Activated CD4-positive, alpha-beta T cell treated with anti-CD3 and anti-CD28 coated beads for 36 hours (primary cell): Measurements from ENCODE around the gene SLC6A16. TPM values are rescaled to one million over a fixed set of nuclear protein-coding genes. Genes with fewer than 3 reads are reported as not detected.
"Not testable (repeated sequence)": the region's sequence is repeated elsewhere in the genome, so short reads cannot be mapped to it uniquely, and the experiment has no call there.

Experiments used
- ATAC-seq: fragments of 200-7000 bp; cut with Tn5 transposase; one replicate; pipeline ENCODE4 v1.10.0; 2021; ENCODE audit warnings: mild to moderate bottlenecking, moderate library complexity
- CTCF ChIA-PET: fragments of 350-600 bp; sonication (Branson Sonifier 250); formaldehyde crosslinking; loops from one replicate; lab custom pipeline; 2021; ENCODE audit warnings: antibody characterized with exemption; lab: Charles Lee
- POLR2A ChIA-PET: fragments of 350-600 bp; sonication (Branson Sonifier 250); formaldehyde crosslinking; loops from one replicate; lab custom pipeline; 2021; ENCODE audit warnings: antibody characterized with exemption, inconsistent platforms; lab: Charles Lee
- DNase-seq: peaks from one replicate; pipeline ENCODE4 v3.0.0-alpha.2; 2020
- H3K27ac Mint-ChIP-seq: one replicate; pipeline ENCODE4 v1.8.0; 2021; ENCODE audit warnings: mixed read lengths
- H3K27me3 Mint-ChIP-seq: one replicate; pipeline ENCODE4 v1.8.0; 2021; ENCODE audit warnings: mixed read lengths
- H3K36me3 Mint-ChIP-seq: one replicate; pipeline ENCODE4 v1.8.0; 2021; ENCODE audit warnings: low read depth, mixed read lengths
- H3K4me1 Mint-ChIP-seq: one replicate; pipeline ENCODE4 v1.8.0; 2021; ENCODE audit warnings: mixed read lengths
- H3K4me3 Mint-ChIP-seq: one replicate; pipeline ENCODE4 v1.8.0; 2021; ENCODE audit warnings: mild to moderate bottlenecking, moderate library complexity, mixed read lengths
- H3K9me3 Mint-ChIP-seq: one replicate; pipeline ENCODE4 v1.8.0; 2021; ENCODE audit warnings: low read depth, mixed read lengths
- intact Hi-C, 2 experiments: fragments of 100-400 bp; cut with DNase I in 1 of 2; cut with micrococcal nuclease in 1 of 2; formaldehyde crosslinking; loops; one replicate each; pipeline versions ENCODE4 v1.14.2 to v1.15.1; 2022 to 2024; cut with DNase I, micrococcal nuclease
- total RNA-seq, 2 experiments: library from RNA; stranded (reverse); gene quantifications; one replicate each; pipeline ENCODE4 v1.2.3, GENCODE V29; 2021

SLC6A16 gene
- total RNA-seq, 2 experiments from 2014 or later: 0.42 to 1.3 TPM

DNA sequence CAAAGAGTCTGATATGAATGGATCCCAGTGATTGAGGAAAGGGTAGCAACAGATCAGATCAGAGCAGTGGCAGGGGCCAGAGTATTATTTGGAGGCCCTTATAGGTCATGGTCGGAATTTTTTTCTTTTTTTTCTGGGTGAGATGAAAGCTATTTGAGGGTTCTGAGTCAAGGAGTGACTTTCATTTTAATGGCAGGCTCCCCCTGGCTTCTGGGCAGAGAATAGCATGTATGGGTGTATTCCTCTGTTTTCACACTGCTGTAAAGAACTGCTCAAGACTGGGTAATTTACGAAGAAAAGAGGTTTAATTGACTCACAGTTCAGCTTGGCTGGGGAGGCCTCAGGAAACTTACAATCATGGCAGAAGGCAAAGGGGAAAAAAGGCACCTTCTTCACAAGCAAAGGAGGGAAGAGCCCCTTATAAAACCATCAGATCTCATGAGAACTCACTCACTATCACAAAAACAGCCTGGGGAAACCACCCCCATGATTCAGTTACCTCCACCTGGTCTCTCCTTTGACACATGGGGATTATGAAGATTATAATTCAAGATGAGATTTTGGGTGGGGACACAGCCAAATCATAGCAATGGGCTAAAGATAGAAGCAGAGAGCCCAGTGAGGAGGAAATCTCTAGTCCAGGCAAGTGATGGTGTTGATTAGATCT lies 3.0 kb upstream of the SLC6A16 start:
- ATAC-seq: peak; percentile 27
- peak; percentile 75 for DNase-seq
- Mint-ChIP-seq H3K36me3 (peaks cover 5% of the 10 kb centered on the region), H3K27me3 (no peaks in the 10 kb centered on the region), H3K4me1 (peaks cover 51% of the 10 kb centered on the region), H3K4me3 (no peak overlapping the region), H3K9me3 (no peaks in the 10 kb centered on the region), H3K27ac (peak overlapping the region; percentile 69)
- intact Hi-C loops: loop anchor here in 1 of 2 experiments (1.0 kb wide), 1 partner anchor 102 kb away; no protein-coding TSS in a partner anchor
- POLR2A ChIA-PET: interaction anchor here (0.6 kb wide), 1 partner anchor 9 kb away, joined by 5 read pairs; no protein-coding TSS in a partner anchor
- CTCF ChIA-PET: interaction anchor here (0.7 to 1.6 kb wide), 10 partner anchors 9 to 65 kb away, joined by 3 to 5 read pairs (median 4); no protein-coding TSS in a partner anchor

GRCh38 chr19:49326165-49326704 lies 1.2 kb upstream of the SLC6A16 start:
- Mint-ChIP-seq H3K27ac (no peak overlapping the region), H3K9me3 (no peaks in the 10 kb centered on the region), H3K27me3 (no peaks in the 10 kb centered on the region), H3K36me3 (peaks cover 8% of the 10 kb centered on the region), H3K4me3 (no peak overlapping the region), H3K4me1 (peaks cover 34% of the 10 kb centered on the region)
- DNase-seq: no peak
- no peak for ATAC-seq
- CTCF ChIA-PET: interaction anchor here (0.8 kb wide), 1 partner anchor 8 kb away, joined by 3 read pairs; no protein-coding TSS in a partner anchor
- intact Hi-C loops: no loop called here
- POLR2A ChIA-PET: no interaction called here

DNA sequence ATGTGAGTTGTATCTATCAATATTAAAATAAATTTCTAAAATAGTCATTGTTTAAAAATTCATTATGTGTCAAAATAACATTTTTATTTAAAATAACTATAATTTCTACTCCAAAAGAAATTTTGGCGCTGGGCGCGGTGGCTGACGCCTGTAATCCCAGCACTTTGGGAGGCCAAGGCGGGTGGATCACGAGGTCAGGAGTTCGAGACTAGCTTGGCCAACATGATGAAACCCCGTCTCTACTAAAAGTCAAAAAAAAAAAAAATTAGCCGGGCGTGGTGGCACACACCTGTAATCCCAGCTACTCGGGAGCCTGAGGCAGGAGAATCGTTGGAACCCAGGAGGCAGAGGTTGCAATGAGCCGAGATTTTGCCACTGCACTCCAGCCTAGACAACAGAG lies 765 bp upstream of the SLC6A16 start:
- H3K36me3 Mint-ChIP-seq, intact Hi-C loops, ATAC-seq, H3K4me3 Mint-ChIP-seq, H3K27ac Mint-ChIP-seq, POLR2A ChIA-PET, H3K27me3 Mint-ChIP-seq, H3K9me3 Mint-ChIP-seq, DNase-seq: not testable (repeated sequence)
- peaks cover 29% of the 10 kb centered on the region for H3K4me1 Mint-ChIP-seq
- CTCF ChIA-PET: interaction anchor here (0.8 kb wide), 1 partner anchor 8 kb away, joined by 3 read pairs; no protein-coding TSS in a partner anchor

- intact Hi-C loops: no loop called here
Measured at GRCh38 chr19:49318296-49318695, 6.7 kb downstream of the SLC6A16 start.

GRCh38 chr19:49316284-49316683 lies 8.7 kb downstream of the SLC6A16 start:
- ChIA-PET CTCF (interaction anchor here (1.0 kb wide), 1 partner anchor 14 kb away, joined by 3 read pairs; no protein-coding TSS in a partner anchor), POLR2A (interaction anchor here (0.7 kb wide), 1 partner anchor 95 kb away, joined by 5 read pairs; no protein-coding TSS in a partner anchor)
- Mint-ChIP-seq H3K4me1 (peaks cover 5% of the 10 kb centered on the region), H3K9me3 (peaks cover 8% of the 10 kb centered on the region), H3K27ac (no peak overlapping the region), H3K36me3 (peaks cover 15% of the 10 kb centered on the region), H3K4me3 (no peak overlapping the region), H3K27me3 (no peaks in the 10 kb centered on the region)
- intact Hi-C loops: no loop called here
- DNase-seq: no peak
- ATAC-seq: no peak

More at GRCh38 chr19:49318296-49318695, 6.7 kb downstream of the SLC6A16 start:
- POLR2A ChIA-PET: interaction anchor here (0.7 kb wide), 1 partner anchor 10 kb away, joined by 5 read pairs; no protein-coding TSS in a partner anchor
- no peak overlapping the region for H3K4me3 Mint-ChIP-seq
- peaks cover 18% of the 10 kb centered on the region for H3K36me3 Mint-ChIP-seq
- peaks cover 5% of the 10 kb centered on the region for H3K4me1 Mint-ChIP-seq
- ATAC-seq (no peak), DNase-seq (no peak)
- peaks cover 8% of the 10 kb centered on the region for H3K9me3 Mint-ChIP-seq
- no peak overlapping the region for H3K27ac Mint-ChIP-seq
- H3K27me3 Mint-ChIP-seq: no peaks in the 10 kb centered on the region
- CTCF ChIA-PET: interaction anchor here (0.6 to 2.1 kb wide), 5 partner anchors 7 to 96 kb away, joined by 3 to 10 read pairs (median 4); no protein-coding TSS in a partner anchor

GRCh38 chr19:49315111-49315510 lies 9.9 kb downstream of the SLC6A16 start:
- H3K27ac Mint-ChIP-seq: no peak overlapping the region
- CTCF ChIA-PET: interaction anchor here (0.6 to 1.8 kb wide), 4 partner anchors 14 to 484 kb away, joined by 3 to 9 read pairs (median 3); no protein-coding TSS in a partner anchor

GRCh38 chr19:49309087-49309486 lies 15.9 kb downstream of the SLC6A16 start:
- ATAC-seq (no peak), DNase-seq (no peak)
- Mint-ChIP-seq H3K27me3 (no peaks in the 10 kb centered on the region), H3K27ac (no peak overlapping the region), H3K9me3 (no peaks in the 10 kb centered on the region), H3K4me1 (no peaks in the 10 kb centered on the region), H3K4me3 (no peak overlapping the region), H3K36me3 (peaks cover 6% of the 10 kb centered on the region)
- intact Hi-C loops: no loop called here
- ChIA-PET CTCF (interaction anchor here (0.7 kb wide), 1 partner anchor 1318 kb away, joined by 3 read pairs; no protein-coding TSS in a partner anchor), POLR2A (no interaction called here)

More at GRCh38 chr19:49315111-49315510, 9.9 kb downstream of the SLC6A16 start:
- POLR2A ChIA-PET: interaction anchor here (0.8 kb wide), 1 partner anchor 20 kb away, joined by 3 read pairs; the partner anchor contains the start of gene CD37
- intact Hi-C loops: no loop called here
- DNase-seq (no peak), ATAC-seq (no peak)
- no peaks in the 10 kb centered on the region for H3K27me3 Mint-ChIP-seq
- no peak overlapping the region for H3K4me3 Mint-ChIP-seq
- peaks cover 5% of the 10 kb centered on the region for H3K4me1 Mint-ChIP-seq
- peaks cover 8% of the 10 kb centered on the region for H3K9me3 Mint-ChIP-seq
- H3K36me3 Mint-ChIP-seq: peaks cover 21% of the 10 kb centered on the region

- peak; percentile 36 for ATAC-seq
- ChIA-PET CTCF (interaction anchor here (0.6 to 1.3 kb wide), 4 partner anchors 21 to 330 kb away, joined by 3 to 5 read pairs (median 3); no protein-coding TSS in a partner anchor), POLR2A (interaction anchor here (0.7 kb wide), 1 partner anchor 406 kb away, joined by 6 read pairs; the partner anchor contains the start of gene NUCB1)
- H3K4me3 Mint-ChIP-seq, H3K27ac Mint-ChIP-seq, H3K27me3 Mint-ChIP-seq, intact Hi-C loops, DNase-seq, H3K4me1 Mint-ChIP-seq, H3K36me3 Mint-ChIP-seq, H3K9me3 Mint-ChIP-seq: not testable (repeated sequence)
Measured at GRCh38 chr19:49306734-49307133, 18.3 kb downstream of the SLC6A16 start.

- CTCF ChIA-PET: interaction anchor here (0.8 to 1.7 kb wide), 20 partner anchors 10 to 966 kb away, joined by 3 to 10 read pairs (median 4); partner anchors contain the start of gene RUVBL2
- no peak overlapping the region for H3K27ac Mint-ChIP-seq
- no peak for ATAC-seq
Measured at GRCh38 chr19:49301866-49302252, 23.1 kb downstream of the SLC6A16 start.

DNA sequence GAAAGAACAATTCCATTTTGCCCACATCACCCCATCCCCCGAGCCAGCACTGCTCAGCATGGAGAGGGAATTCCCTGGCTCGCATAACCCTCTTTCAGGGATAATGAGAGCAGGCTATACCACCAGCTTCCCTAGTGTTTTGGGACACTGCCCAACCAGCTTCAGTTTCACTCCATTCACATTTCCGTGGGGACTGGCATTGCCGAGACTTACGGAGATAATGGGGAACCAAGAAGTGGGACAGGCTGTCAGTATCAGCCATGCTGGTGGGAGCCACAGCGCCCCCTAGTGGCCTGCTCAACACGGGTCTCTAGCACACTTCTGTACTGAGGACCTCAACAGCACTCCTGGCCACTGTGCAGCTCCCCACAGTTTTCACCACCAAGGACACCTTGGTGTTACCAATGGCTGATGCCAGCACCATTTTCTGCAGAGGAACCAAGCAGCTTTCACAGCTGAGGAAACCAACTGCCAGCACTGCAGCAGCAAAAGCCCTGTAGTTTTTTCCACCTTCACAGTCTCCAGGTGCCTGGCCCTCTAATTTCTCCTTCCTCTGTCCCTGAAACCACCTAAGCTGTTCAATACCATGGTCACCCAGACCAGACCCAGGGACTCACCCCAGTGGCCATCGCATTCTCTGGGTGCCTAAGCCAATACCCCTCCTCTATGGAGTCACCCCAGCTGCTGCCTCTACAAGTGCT lies 23.7 kb downstream of the SLC6A16 start:
- DNase-seq: peak; percentile 92
- ATAC-seq: peak; percentile 100
- intact Hi-C loops: loop anchor here (1.0 to 5.0 kb wide), 2 partner anchors 34 to 75 kb away; no protein-coding TSS in a partner anchor
- Mint-ChIP-seq H3K4me3 (no peak overlapping the region), H3K27me3 (no peaks in the 10 kb centered on the region), H3K27ac (no peak overlapping the region), H3K4me1 (peaks cover 3% of the 10 kb centered on the region), H3K36me3 (no peaks in the 10 kb centered on the region), H3K9me3 (peaks cover 4% of the 10 kb centered on the region)
- POLR2A ChIA-PET: no interaction called here
- CTCF ChIA-PET: interaction anchor here (0.6 to 1.7 kb wide), 29 partner anchors 10 to 967 kb away, joined by 3 to 10 read pairs (median 4); partner anchors contain the start of gene RUVBL2

More at GRCh38 chr19:49301866-49302252, 23.1 kb downstream of the SLC6A16 start:
- POLR2A ChIA-PET: no interaction called here
- peaks cover 4% of the 10 kb centered on the region for H3K9me3 Mint-ChIP-seq
- intact Hi-C loops: loop anchor here (1.0 to 5.0 kb wide), 2 partner anchors 35 to 76 kb away; no protein-coding TSS in a partner anchor
- no peak for DNase-seq
- H3K4me3 Mint-ChIP-seq: no peak overlapping the region
- H3K36me3 Mint-ChIP-seq: no peaks in the 10 kb centered on the region
- H3K27me3 Mint-ChIP-seq: no peaks in the 10 kb centered on the region
- peaks cover 3% of the 10 kb centered on the region for H3K4me1 Mint-ChIP-seq
